IMR-90 (cell line): ENCODE data around the gene MFAP1. TPM values are rescaled to one million over a fixed set of nuclear protein-coding genes. Genes with fewer than 3 reads are reported as not detected.
"Not testable (repeated sequence)": the region's sequence is repeated elsewhere in the genome, so short reads cannot be mapped to it uniquely, and the experiment has no call there.

Experiments
- ATAC-seq: fragments of 200-7000 bp; cut with Tn5 transposase; 2 replicates; pipeline ENCODE4 v1.9.1; 2020; ENCODE audit warnings: low read depth, mild to moderate bottlenecking, moderate library complexity
- BruUV-seq: library from RNA; stranded (reverse); fragments of 400-500 nt; replicated peaks from 2 replicates; lab custom pipeline; 2021; lab: Mats Ljungman, UMichigan
- CTCF ChIA-PET: fragments of 300-600 bp; formaldehyde crosslinking; extraction: SDS; loops from one replicate; lab custom pipeline; 2021; ENCODE audit warnings: antibody characterized with exemption; lab: Yijun Ruan, JAX
- POLR2A ChIA-PET: fragments of 300-600 bp; sonication (Branson Sonifier 250); formaldehyde crosslinking; loops from one replicate; lab custom pipeline; 2022; ENCODE audit warnings: antibody characterized with exemption; ENCODE audit not compliant: unreplicated experiment; lab: Charles Lee
- DNase-seq: peaks from one replicate; pipeline ENCODE4 v3.0.0; 2013
- H2AFZ ChIP-seq: replicated peaks from 2 replicates; pipeline ENCODE3; 2013; ENCODE audit warnings: low read length, mild to moderate bottlenecking; ENCODE audit not compliant: poor library complexity
- H2AK5ac ChIP-seq: 2 replicates; pipeline ENCODE4 v1.6.1; 2013; ENCODE audit warnings: low read depth, low read length, inconsistent platforms
- H2AK9ac ChIP-seq: replicated peaks from 2 replicates; pipeline ENCODE3; 2013; ENCODE audit warnings: mild to moderate bottlenecking, low read depth, low read length, moderate library complexity; ENCODE audit not compliant: poor library complexity
- H2BK120ac ChIP-seq: 2 replicates; pipeline ENCODE4 v1.6.1; 2013; ENCODE audit warnings: low read depth, low read length, inconsistent platforms
- H2BK15ac ChIP-seq: 3 replicates; pipeline ENCODE4 v1.6.1; 2013; ENCODE audit warnings: low read depth, low read length, inconsistent platforms
- H2BK20ac ChIP-seq: 2 replicates; pipeline ENCODE4 v1.6.1; 2013; ENCODE audit warnings: low read depth, mild to moderate bottlenecking, inconsistent platforms, low read length, moderate library complexity
- H2BK5ac ChIP-seq: 2 replicates; pipeline ENCODE4 v1.6.1; 2013; ENCODE audit warnings: mild to moderate bottlenecking, low read depth, low read length, inconsistent platforms; ENCODE audit not compliant: poor library complexity, severe bottlenecking
- H3K14ac ChIP-seq: replicated peaks from 2 replicates; pipeline ENCODE4 v1.6.1; 2013; ENCODE audit warnings: low read depth, low read length, inconsistent platforms
- H3K18ac ChIP-seq: 2 replicates; pipeline ENCODE4 v1.6.1; 2013; ENCODE audit warnings: low read depth, low read length, control low read depth
- H3K23ac ChIP-seq: 2 replicates; pipeline ENCODE4 v1.6.1; 2013; ENCODE audit warnings: low read depth, low read length, inconsistent platforms
- H3K27ac ChIP-seq: 2 replicates; pipeline ENCODE4 v1.5.1; 2013; ENCODE audit warnings: mild to moderate bottlenecking, control low read depth, low read length; ENCODE audit not compliant: insufficient read depth
- H3K27me3 ChIP-seq: 2 replicates; pipeline ENCODE4 v1.6.1; 2013; ENCODE audit warnings: low read length; ENCODE audit not compliant: control insufficient read depth, insufficient read depth
- H3K36me3 ChIP-seq: 2 replicates; pipeline ENCODE4 v1.6.1; 2013; ENCODE audit warnings: low read length, mixed read lengths; ENCODE audit not compliant: control insufficient read depth, insufficient read depth
- H3K4ac ChIP-seq: 2 replicates; pipeline ENCODE4 v1.6.1; 2013; ENCODE audit warnings: low read depth, low read length, inconsistent platforms
- H3K4me1 ChIP-seq: 2 replicates; pipeline ENCODE4 v1.6.1; 2013; ENCODE audit warnings: low read length, mixed read lengths; ENCODE audit not compliant: control insufficient read depth, insufficient read depth
- H3K4me2 ChIP-seq: 2 replicates; pipeline ENCODE4 v1.6.1; 2013; ENCODE audit warnings: low read depth, mild to moderate bottlenecking, control low read depth, low read length, moderate library complexity
- H3K4me3 ChIP-seq: 2 replicates; pipeline ENCODE4 v1.5.1; 2013; ENCODE audit warnings: low read depth, mild to moderate bottlenecking, control low read depth, low read length, moderate library complexity; ENCODE audit not compliant: insufficient read depth
- H3K56ac ChIP-seq: 2 replicates; pipeline ENCODE4 v1.6.1; 2013; ENCODE audit warnings: low read length, inconsistent platforms; ENCODE audit not compliant: insufficient read depth; ENCODE audit errors: extremely low read depth
- H3K79me1 ChIP-seq, 2 experiments: 2 replicates each; pipeline ENCODE4 v1.6.1; 2013; ENCODE audit warnings: low read length in 2 of 2, inconsistent platforms in 1 of 2, low read depth in 1 of 2
- H3K9ac ChIP-seq: 2 replicates; pipeline ENCODE4 v1.6.1; 2013; ENCODE audit warnings: low read depth, low read length, control low read depth
- H3K9me1 ChIP-seq: 2 replicates; pipeline ENCODE4 v1.6.1; 2013; ENCODE audit warnings: low read length, inconsistent platforms; ENCODE audit not compliant: insufficient read depth
- H3K9me3 ChIP-seq: 2 replicates; pipeline ENCODE4 v1.6.1; 2013; ENCODE audit warnings: low read length; ENCODE audit not compliant: control insufficient read depth, insufficient read depth
- H4K20me1 ChIP-seq: 2 replicates; pipeline ENCODE4 v1.6.1; 2013; ENCODE audit warnings: low read length, inconsistent platforms; ENCODE audit not compliant: insufficient read depth
- H4K5ac ChIP-seq: 2 replicates; pipeline ENCODE4 v1.6.1; 2013; ENCODE audit warnings: mild to moderate bottlenecking, low read depth, low read length, control low read depth
- H4K8ac ChIP-seq, 2 experiments: 2 replicates each; pipeline ENCODE4 v1.6.1; 2013; ENCODE audit warnings: low read depth in 2 of 2, low read length in 2 of 2, control low read depth in 1 of 2, inconsistent platforms in 1 of 2
- H4K91ac ChIP-seq: 2 replicates; pipeline ENCODE4 v1.6.1; 2013; ENCODE audit warnings: low read depth, low read length, inconsistent platforms; ENCODE audit not compliant: insufficient read depth
- FOS ChIP-seq: fragments of 150-350 bp; IDR thresholded peaks from 2 replicates; pipeline ENCODE4 v1.6.1; 2016; ENCODE audit warnings: low read depth, low read length
- POLR2A ChIP-seq: IDR thresholded peaks from 2 replicates; pipeline ENCODE4 v1.6.1; 2012; ENCODE audit warnings: mild to moderate bottlenecking, low read depth, low read length
- WGBS, 2 experiments: methylation state at CpG; one replicate each; pipeline versions ENCODE4 v1.1.5 to v1.1.7; 2013; ENCODE audit warnings: missing lambda C conversion rate in 2 of 2; ENCODE audit not compliant: insufficient read length in 1 of 2; ENCODE audit errors: extremely low coverage in 2 of 2; 5-methylcytosine and 5-hydroxymethylcytosine counted together
- dilution Hi-C: fragments of 300-500 bp; cut with HindIII; formaldehyde crosslinking; loops from one replicate; pipeline ENCODE4 v1.14.3; 2018; ENCODE audit warnings: low sequenced_read_pairs; ENCODE audit not compliant: unreplicated experiment
- in situ Hi-C: fragments of 300-500 bp; cut with MboI; formaldehyde crosslinking; loops from 3 replicates; pipeline ENCODE4 v1.14.3; 2019; ENCODE audit warnings: low sequenced_read_pairs, inconsistent platforms, mixed read lengths
- intact Hi-C: fragments of 100-400 bp; cut with micrococcal nuclease; formaldehyde crosslinking; loops from 2 replicates; pipeline ENCODE4 v1.10.0; 2022
- polyA plus RNA-seq, 3 experiments: library from polyadenylated mRNA; depleted of rRNA; stranded (reverse); fragments of >200 nt; gene quantifications; 2 replicates each; pipeline ENCODE4 v1.2.3, GENCODE V29; 2012; ENCODE audit warnings: low replicate concordance in 1 of 3
- total RNA-seq: library from RNA; depleted of rRNA; stranded (reverse); fragments of >200 nt; gene quantifications from 2 replicates; pipeline ENCODE4 v1.2.3, GENCODE V29; 2012
- TF ChIP-seq, protein P1 (sequence below): fragments of 150-350 bp; IDR thresholded peaks from 2 replicates; pipeline ENCODE4 v1.6.1; 2017; ENCODE audit warnings: mild to moderate bottlenecking, antibody characterized with exemption, low read length, low read depth

Gene MFAP1
- total and polyA plus RNA-seq, 2 of the 4 experiments (the other 2 are of a cell fraction) = 21.6 to 28.5 TPM

DNA sequence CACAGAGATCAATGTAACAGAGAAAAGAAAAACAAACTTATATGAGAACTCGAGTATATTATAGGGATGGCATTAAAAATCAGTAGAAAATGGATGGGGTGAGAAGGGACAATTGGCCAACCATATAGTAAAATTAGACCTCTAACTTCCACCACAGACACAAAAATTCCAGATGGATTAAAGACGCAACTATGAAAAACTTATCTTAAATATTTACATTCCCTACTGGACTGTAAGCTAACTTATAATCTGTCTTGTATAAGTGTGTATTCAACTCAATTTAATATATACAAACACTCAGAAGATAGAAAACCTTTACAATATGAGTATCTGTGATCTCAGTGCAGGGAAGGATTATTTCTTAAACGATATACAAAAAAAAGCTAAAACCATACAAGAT, 3.0 kb downstream of the MFAP1 start:
- H2BK20ac ChIP-seq = no peak overlapping the region
- H3K14ac ChIP-seq = no peak overlapping the region
- H4K20me1 ChIP-seq = peaks cover 22% of the 10 kb centered on the region
- peak overlapping the region; percentile 77 for H2BK5ac ChIP-seq
- H3K18ac ChIP-seq = no peak overlapping the region
- no peak overlapping the region for H3K23ac ChIP-seq
- no peak overlapping the region for H2BK15ac ChIP-seq
- intact Hi-C loops (no loop called here), dilution Hi-C loops (no loop called here), in situ Hi-C loops (no loop called here)
- peak overlapping the region; percentile 32; the same call in 1 of the 2 replicates for H3K56ac ChIP-seq
- no peak overlapping the region for H2AK9ac ChIP-seq
- DNase-seq (peak; percentile 80), ATAC-seq (peak; percentile 55)
- POLR2A ChIA-PET = interaction anchor here (0.6 to 0.7 kb wide), 3 partner anchors 12 to 469 kb away, joined by 3 to 18 read pairs (median 11); no protein-coding TSS in a partner anchor
- peak overlapping the region; percentile 71; the same call in 1 of the 2 replicates for H3K27ac ChIP-seq
- no peak overlapping the region; the same call in 1 of the 2 replicates for H2BK120ac ChIP-seq
- H3K36me3 ChIP-seq = peaks cover 9% of the 10 kb centered on the region
- no peak overlapping the region for H4K91ac ChIP-seq
- no peaks in the 10 kb centered on the region for H3K9me3 ChIP-seq
- H4K8ac ChIP-seq = peak overlapping the region in 1 of 2 experiments; percentile 44; a peak in 1 of 4 replicates
- H3K4me1 ChIP-seq = peaks cover 4% of the 10 kb centered on the region
- H3K9me1 ChIP-seq = peaks cover 8% of the 10 kb centered on the region; the same call in 1 of the 2 replicates
- H2AFZ ChIP-seq = no peak overlapping the region
- peak overlapping the region; percentile 95 for H3K4me2 ChIP-seq
- no peak overlapping the region for H4K5ac ChIP-seq
- H3K27me3 ChIP-seq = no peaks in the 10 kb centered on the region
- TF ChIP-seq POLR2A (0 out of 2 replicates have a peak, but pooled peaks have one; percentile 17), FOS (peak; percentile 27; the same call in 1 of the 2 replicates)
- TF ChIP-seq, protein P1, sequence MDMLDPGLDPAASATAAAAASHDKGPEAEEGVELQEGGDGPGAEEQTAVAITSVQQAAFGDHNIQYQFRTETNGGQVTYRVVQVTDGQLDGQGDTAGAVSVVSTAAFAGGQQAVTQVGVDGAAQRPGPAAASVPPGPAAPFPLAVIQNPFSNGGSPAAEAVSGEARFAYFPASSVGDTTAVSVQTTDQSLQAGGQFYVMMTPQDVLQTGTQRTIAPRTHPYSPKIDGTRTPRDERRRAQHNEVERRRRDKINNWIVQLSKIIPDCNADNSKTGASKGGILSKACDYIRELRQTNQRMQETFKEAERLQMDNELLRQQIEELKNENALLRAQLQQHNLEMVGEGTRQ = no peak
- no CpG with 5 or more reads among the region's 3 CpGs for WGBS, 2 experiments
- no peak overlapping the region for H3K4ac ChIP-seq
- H2AK5ac ChIP-seq = no peak overlapping the region
- H3K79me1 ChIP-seq = peaks cover 35 to 60% of the 10 kb centered on the region in 2 experiments
- no TSS peak for BruUV-seq
- CTCF ChIA-PET = interaction anchor here (0.7 kb wide), 1 partner anchor 592 kb away, joined by 3 read pairs; no protein-coding TSS in a partner anchor
- H3K4me3 ChIP-seq = no peak overlapping the region
- H3K9ac ChIP-seq = no peak overlapping the region

DNA sequence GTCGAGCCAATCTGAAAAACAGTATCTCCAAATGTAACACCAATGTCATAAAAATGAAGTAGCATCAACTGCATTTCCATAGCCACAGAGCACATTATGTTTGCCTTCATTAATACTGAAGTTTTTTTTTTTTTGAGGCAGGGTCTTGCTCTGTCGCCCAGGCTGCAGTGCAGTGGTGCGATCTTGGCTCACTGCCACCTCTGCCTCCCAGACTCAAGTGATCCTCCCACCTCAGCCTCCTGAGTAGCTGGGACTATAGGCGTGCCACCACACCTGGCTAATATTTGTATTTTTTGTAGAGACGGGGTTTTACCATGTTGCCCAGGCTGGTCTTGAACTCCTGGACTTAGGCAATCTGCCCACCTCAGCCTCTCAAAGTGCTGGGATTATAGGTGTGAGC, 9.4 kb downstream of the MFAP1 start:
- H3K23ac ChIP-seq, H3K9ac ChIP-seq, H3K4me2 ChIP-seq, H3K27ac ChIP-seq, H2BK20ac ChIP-seq, CTCF ChIA-PET, H3K9me3 ChIP-seq, H2BK15ac ChIP-seq, POLR2A ChIA-PET, H4K91ac ChIP-seq, H3K14ac ChIP-seq, H3K27me3 ChIP-seq, H4K8ac ChIP-seq, H3K4ac ChIP-seq, H3K56ac ChIP-seq, H3K4me1 ChIP-seq, dilution Hi-C loops, H2BK120ac ChIP-seq, H2AK9ac ChIP-seq, H2AK5ac ChIP-seq, H3K9me1 ChIP-seq, intact Hi-C loops, H3K4me3 ChIP-seq, H2BK5ac ChIP-seq, DNase-seq, in situ Hi-C loops, H3K18ac ChIP-seq, H2AFZ ChIP-seq, ATAC-seq, BruUV-seq, H4K5ac ChIP-seq: not testable (repeated sequence)
- H3K36me3 ChIP-seq = peaks cover 58% of the 10 kb centered on the region
- H3K79me1 ChIP-seq = peaks cover 42 to 55% of the 10 kb centered on the region in 2 experiments
- 100% methylated on average over 1 of the region's 5 CpGs; no CpG with 5 or more reads in 1 of the 2 experiments for WGBS, 2 experiments
- H4K20me1 ChIP-seq = peaks cover 10% of the 10 kb centered on the region
